GM23338 (cell line): ENCODE data around the gene WHAMM. TPM values are rescaled to one million over a fixed set of nuclear protein-coding genes. Genes with fewer than 3 reads are reported as not detected.

ENCODE experiments used
- ATAC-seq: fragments of 200-7000 bp; cut with Tn5 transposase; 3 replicates; pipeline ENCODE4 v1.9.1; 2020
- DNase-seq: peaks from one replicate; pipeline ENCODE4 v3.0.0-alpha.2; 2015; ENCODE audit warnings: low spot score
- H2AFZ ChIP-seq: fragments of 200-600 bp; sonication (generic); 2 replicates; pipeline ENCODE4 v1.8.0; 2016; ENCODE audit warnings: antibody characterized with exemption, mild to moderate bottlenecking, moderate library complexity
- H3F3A ChIP-seq: fragments of 200-600 bp; sonication (generic); replicated peaks from 2 replicates; pipeline ENCODE4 v1.8.0; 2017; ENCODE audit warnings: antibody characterized with exemption, mixed run types, low read depth
- H3K27ac ChIP-seq: fragments of 200-600 bp; sonication (generic); 2 replicates; pipeline ENCODE4 v1.6.1; 2016; ENCODE audit warnings: low read depth
- H3K27me3 ChIP-seq: fragments of 200-600 bp; sonication (generic); 2 replicates; pipeline ENCODE4 v1.8.0; 2016; ENCODE audit warnings: mild to moderate bottlenecking, mixed run types, moderate library complexity; ENCODE audit not compliant: insufficient read depth
- H3K36me3 ChIP-seq: fragments of 200-600 bp; sonication (generic); 2 replicates; pipeline ENCODE4 v1.8.0; 2016; ENCODE audit warnings: mild to moderate bottlenecking; ENCODE audit not compliant: insufficient read depth
- H3K4me1 ChIP-seq: fragments of 200-600 bp; sonication (generic); 2 replicates; pipeline ENCODE4 v1.8.0; 2016; ENCODE audit warnings: mild to moderate bottlenecking, moderate library complexity; ENCODE audit not compliant: insufficient read depth
- H3K4me2 ChIP-seq: fragments of 200-600 bp; sonication (generic); 2 replicates; pipeline ENCODE4 v1.7.1; 2017; ENCODE audit warnings: mixed run types
- H3K4me3 ChIP-seq: fragments of 200-600 bp; sonication (generic); 2 replicates; pipeline ENCODE4 v1.6.1; 2016; ENCODE audit warnings: mixed run types
- H3K79me2 ChIP-seq: fragments of 200-600 bp; sonication (generic); replicated peaks from 2 replicates; pipeline ENCODE4 v1.8.0; 2017; ENCODE audit warnings: mild to moderate bottlenecking; ENCODE audit not compliant: insufficient read depth
- H3K9me2 ChIP-seq: fragments of 200-600 bp; sonication (generic); 2 replicates; pipeline ENCODE4 v1.8.0; 2017; ENCODE audit not compliant: insufficient read depth
- H4K20me1 ChIP-seq: fragments of 200-600 bp; sonication (generic); replicated peaks from 2 replicates; pipeline ENCODE4 v1.8.0; 2017; ENCODE audit warnings: mild to moderate bottlenecking; ENCODE audit not compliant: insufficient read depth
- H3K27ac Mint-ChIP-seq: 2 replicates; pipeline ENCODE4 v1.8.0; 2020; ENCODE audit warnings: inconsistent platforms, mild to moderate bottlenecking, moderate library complexity, mixed read lengths
- H3K27me3 Mint-ChIP-seq: 3 replicates; pipeline ENCODE4 v1.8.0; 2022; ENCODE audit warnings: low read depth, mild to moderate bottlenecking, moderate library complexity, mixed read lengths, inconsistent platforms; ENCODE audit not compliant: insufficient read depth, poor library complexity
- H3K36me3 Mint-ChIP-seq: 3 replicates; pipeline ENCODE4 v1.8.0; 2021; ENCODE audit warnings: low read depth, mild to moderate bottlenecking, inconsistent platforms, moderate library complexity, mixed read lengths
- H3K4me1 Mint-ChIP-seq: 3 replicates; pipeline ENCODE4 v1.8.0; 2020; ENCODE audit warnings: mild to moderate bottlenecking, inconsistent platforms, mixed read lengths
- H3K4me3 Mint-ChIP-seq: 3 replicates; pipeline ENCODE4 v1.8.0; 2021; ENCODE audit warnings: moderate library complexity, mild to moderate bottlenecking, inconsistent platforms, mixed read lengths
- H3K9me3 Mint-ChIP-seq: 3 replicates; pipeline ENCODE4 v1.8.0; 2020; ENCODE audit warnings: moderate library complexity, mild to moderate bottlenecking, inconsistent platforms, mixed read lengths
- CREB1 ChIP-seq: fragments of 250-450 bp; sonication (Bioruptor Pico); IDR thresholded peaks from 2 replicates; pipeline ENCODE4 v1.5.0; 2020; ENCODE audit warnings: low read depth, mild to moderate bottlenecking, moderate library complexity
- CTCF ChIP-seq, 2 experiments: fragments of 200-600 bp in 1 of 2; sonication (generic) in 1 of 2; conservative IDR thresholded peaks; 2 replicates each; pipeline versions ENCODE4 v1.5.1 to v1.6.1; 2016 to 2017; ENCODE audit warnings: antibody characterized with exemption in 2 of 2, low read depth in 2 of 2, mild to moderate bottlenecking in 2 of 2, moderate library complexity in 1 of 2
- ETS1 ChIP-seq: IDR thresholded peaks from 2 replicates; pipeline ENCODE4 v1.6.1; 2016; ENCODE audit warnings: antibody characterized with exemption
- EZH2phosphoT487 ChIP-seq: fragments of 200-600 bp; sonication (generic); IDR thresholded peaks from one replicate; pipeline ENCODE4 v1.8.1; 2018; ENCODE audit warnings: antibody characterized with exemption; ENCODE audit not compliant: unreplicated experiment
- JUNB ChIP-seq: IDR thresholded peaks from one replicate; pipeline ENCODE4 v1.6.1; 2016; ENCODE audit warnings: antibody characterized with exemption; ENCODE audit not compliant: unreplicated experiment
- NANOG ChIP-seq: IDR thresholded peaks from 2 replicates; pipeline ENCODE4 v1.6.1; 2016; ENCODE audit warnings: antibody characterized with exemption, borderline replicate concordance
- ZNF331 ChIP-seq: fragments of 250-450 bp; sonication (Bioruptor Pico); IDR thresholded peaks from 2 replicates; pipeline ENCODE4 v1.5.0; 2020; ENCODE audit warnings: low read depth, mild to moderate bottlenecking, moderate library complexity
- polyA plus RNA-seq: library from polyadenylated mRNA; unstranded; fragments of >200 nt; fragmentation: Nextera tagmentation; extraction: Ambion mirVana; gene quantifications from 2 replicates; pipeline ENCODE4 v1.2.1, GENCODE V29; 2016
- total RNA-seq: library from RNA; depleted of rRNA; stranded (reverse); fragments of >200 nt; shearing (Covaris generic); gene quantifications from 2 replicates; pipeline ENCODE4 v1.2.3, GENCODE V29; 2014
- TF ChIP-seq, protein P1 (sequence below): IDR thresholded peaks from one replicate; pipeline ENCODE4 v1.6.1; 2018; ENCODE audit warnings: antibody characterized with exemption; ENCODE audit not compliant: unreplicated experiment

Gene WHAMM
- total and polyA plus RNA-seq, 2 experiments from 2014 or later: 2.2 to 4.1 TPM

- TF ChIP-seq, protein P1, sequence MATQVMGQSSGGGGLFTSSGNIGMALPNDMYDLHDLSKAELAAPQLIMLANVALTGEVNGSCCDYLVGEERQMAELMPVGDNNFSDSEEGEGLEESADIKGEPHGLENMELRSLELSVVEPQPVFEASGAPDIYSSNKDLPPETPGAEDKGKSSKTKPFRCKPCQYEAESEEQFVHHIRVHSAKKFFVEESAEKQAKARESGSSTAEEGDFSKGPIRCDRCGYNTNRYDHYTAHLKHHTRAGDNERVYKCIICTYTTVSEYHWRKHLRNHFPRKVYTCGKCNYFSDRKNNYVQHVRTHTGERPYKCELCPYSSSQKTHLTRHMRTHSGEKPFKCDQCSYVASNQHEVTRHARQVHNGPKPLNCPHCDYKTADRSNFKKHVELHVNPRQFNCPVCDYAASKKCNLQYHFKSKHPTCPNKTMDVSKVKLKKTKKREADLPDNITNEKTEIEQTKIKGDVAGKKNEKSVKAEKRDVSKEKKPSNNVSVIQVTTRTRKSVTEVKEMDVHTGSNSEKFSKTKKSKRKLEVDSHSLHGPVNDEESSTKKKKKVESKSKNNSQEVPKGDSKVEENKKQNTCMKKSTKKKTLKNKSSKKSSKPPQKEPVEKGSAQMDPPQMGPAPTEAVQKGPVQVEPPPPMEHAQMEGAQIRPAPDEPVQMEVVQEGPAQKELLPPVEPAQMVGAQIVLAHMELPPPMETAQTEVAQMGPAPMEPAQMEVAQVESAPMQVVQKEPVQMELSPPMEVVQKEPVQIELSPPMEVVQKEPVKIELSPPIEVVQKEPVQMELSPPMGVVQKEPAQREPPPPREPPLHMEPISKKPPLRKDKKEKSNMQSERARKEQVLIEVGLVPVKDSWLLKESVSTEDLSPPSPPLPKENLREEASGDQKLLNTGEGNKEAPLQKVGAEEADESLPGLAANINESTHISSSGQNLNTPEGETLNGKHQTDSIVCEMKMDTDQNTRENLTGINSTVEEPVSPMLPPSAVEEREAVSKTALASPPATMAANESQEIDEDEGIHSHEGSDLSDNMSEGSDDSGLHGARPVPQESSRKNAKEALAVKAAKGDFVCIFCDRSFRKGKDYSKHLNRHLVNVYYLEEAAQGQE: no peak
- TF ChIP-seq ETS1: no peak
- TF ChIP-seq CTCF (conservative IDR thresholded peaks at IDR 0.05; ENCODE audit: low read depth in 2 of 2): no peak
- no peak for TF ChIP-seq NANOG
- TF ChIP-seq JUNB: no peak
- no peak for TF ChIP-seq ZNF331 (CRISPR knock-in tag)
- TF ChIP-seq CREB1 (CRISPR knock-in tag): no peak
These were observed 1.4 kb upstream of the WHAMM start (continued) for GRCh38 chr15:82807920-82808633.

DNA sequence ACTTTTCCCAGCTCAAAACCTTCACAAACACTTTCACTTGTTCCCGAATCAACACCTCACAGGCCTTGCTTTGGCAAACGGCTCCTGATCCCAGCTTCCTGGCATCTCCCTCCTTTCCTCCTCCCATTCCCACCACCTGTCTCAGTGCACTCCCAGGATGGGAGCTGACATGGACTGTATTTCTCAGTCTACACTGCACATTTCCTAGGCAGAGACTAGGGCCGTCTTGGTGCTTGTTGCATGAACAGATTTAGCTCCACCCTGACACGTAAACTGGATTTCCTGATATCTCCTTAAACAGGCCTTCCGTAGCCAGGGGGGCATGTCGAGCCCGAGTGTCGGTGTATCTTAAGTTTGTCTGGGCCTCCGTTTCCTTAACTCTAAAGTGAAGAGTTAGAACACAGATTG is 790 bp upstream of the WHAMM start:
- ATAC-seq (no peak), DNase-seq (no peak)
- Mint-ChIP-seq H3K27me3 (no peaks in the 10 kb centered on the region), H3K27ac (no peak overlapping the region), H3K4me3 (peak overlapping the region; percentile 72), H3K36me3 (no peaks in the 10 kb centered on the region), H3K9me3 (no peaks in the 10 kb centered on the region), H3K4me1 (peaks cover 22% of the 10 kb centered on the region)
- H3K4me2 ChIP-seq: peak overlapping the region; percentile 66; the same call in 1 of the 2 replicates
- peaks cover 5% of the 10 kb centered on the region; the same call in 1 of the 2 replicates for H3F3A ChIP-seq
- H2AFZ ChIP-seq: peak overlapping the region; percentile 85
- peaks cover 18% of the 10 kb centered on the region for H3K4me1 ChIP-seq
- H3K27me3 ChIP-seq: peaks cover 5% of the 10 kb centered on the region; the same call in 1 of the 2 replicates
- 0 out of 2 replicates have a peak, but pooled peaks cover 2% of the 10 kb centered on the region for H3K9me2 ChIP-seq
- H3K4me3 ChIP-seq: peak overlapping the region; percentile 77; the same call in 1 of the 2 replicates
- H3K79me2 ChIP-seq: peaks cover 7% of the 10 kb centered on the region; the same call in 1 of the 2 replicates
- no peaks in the 10 kb centered on the region for H3K36me3 ChIP-seq
- H3K27ac ChIP-seq: no peak overlapping the region
- peaks cover 8% of the 10 kb centered on the region; the same call in 1 of the 2 replicates for H4K20me1 ChIP-seq
- TF ChIP-seq CREB1 (CRISPR knock-in tag): no peak
- TF ChIP-seq ZNF331 (CRISPR knock-in tag): no peak
- no peak for TF ChIP-seq CTCF (conservative IDR thresholded peaks at IDR 0.05; ENCODE audit: low read depth in 2 of 2)
- no peak for TF ChIP-seq EZH2phosphoT487
- no peak for TF ChIP-seq ETS1
